Measurements from ENCODE around the gene MAD1L1. TPM values are rescaled to one million over a fixed set of nuclear protein-coding genes. Genes with fewer than 3 reads are reported as not detected.

The MAD1L1 gene
- total and polyA plus RNA-seq, 2 donors (not counting 1 experiment from before 2014, with no cell fraction given) = 9.8 to 29.4 TPM

DNA sequence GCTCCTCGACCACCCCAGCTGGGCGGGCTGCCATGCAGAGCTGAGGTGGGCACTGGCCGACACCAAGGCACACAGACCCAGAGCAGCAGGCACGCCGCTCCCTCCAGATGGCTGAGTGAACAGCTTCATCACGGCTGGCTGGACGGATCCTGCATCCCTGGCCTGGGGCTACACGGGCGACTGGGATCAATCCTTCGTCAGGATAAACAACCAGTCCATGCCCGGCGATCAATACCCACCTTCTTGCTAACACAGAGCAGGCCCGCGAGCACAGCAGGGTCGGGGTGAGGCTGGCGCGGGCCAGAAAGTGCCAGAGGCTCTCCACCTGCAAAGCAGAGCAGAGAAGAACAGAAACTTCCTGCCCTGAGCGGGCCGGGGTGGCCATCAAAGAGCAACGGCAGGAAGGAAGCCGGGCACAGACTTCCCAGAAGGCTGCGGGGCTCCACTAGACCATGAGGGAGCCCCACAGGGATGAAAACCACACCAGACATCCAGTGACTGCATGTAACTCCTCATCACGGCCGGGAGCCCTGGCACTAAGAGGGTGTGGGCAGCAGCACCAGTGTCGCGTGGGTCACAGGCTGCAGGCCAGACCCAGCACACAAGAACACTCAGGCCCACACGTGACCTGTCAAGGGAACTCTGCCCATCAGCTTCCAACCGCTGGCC lies 166.4 kb downstream of the MAD1L1 start:
- no peak overlapping the region for H3K9ac ChIP-seq (ENCODE audit: insufficient read depth, low read length)
- H3K36me3 ChIP-seq (ENCODE audit: control insufficient read depth, insufficient read depth, low read length) = no peaks in the 10 kb centered on the region
- no peak overlapping the region for H3K27ac ChIP-seq (ENCODE audit: insufficient read depth, low read length)
- DNase-seq (ENCODE audit: low read depth in 2 of 2) = no peak
- no peaks in the 10 kb centered on the region for H3K79me2 ChIP-seq (ENCODE audit: control insufficient read depth, insufficient read depth, low read length)
- no peak overlapping the region for H3K4me2 ChIP-seq (ENCODE audit: extremely low read depth, insufficient read depth, low read length)
- H2AFZ ChIP-seq (ENCODE audit: low read length) = no peak overlapping the region
- no peaks in the 10 kb centered on the region for H3K9me3 ChIP-seq (ENCODE audit: control insufficient read depth, insufficient read depth, low read depth, low read length)
- H3K4me1 ChIP-seq (ENCODE audit: control insufficient read depth, extremely low read depth, insufficient read depth, low read length) = no peaks in the 10 kb centered on the region
- TF ChIP-seq EZH2 (IDR thresholded peaks at IDR 0.05; ENCODE audit: low read length, missing control alignments) = no peak
- TF ChIP-seq, protein P1, sequence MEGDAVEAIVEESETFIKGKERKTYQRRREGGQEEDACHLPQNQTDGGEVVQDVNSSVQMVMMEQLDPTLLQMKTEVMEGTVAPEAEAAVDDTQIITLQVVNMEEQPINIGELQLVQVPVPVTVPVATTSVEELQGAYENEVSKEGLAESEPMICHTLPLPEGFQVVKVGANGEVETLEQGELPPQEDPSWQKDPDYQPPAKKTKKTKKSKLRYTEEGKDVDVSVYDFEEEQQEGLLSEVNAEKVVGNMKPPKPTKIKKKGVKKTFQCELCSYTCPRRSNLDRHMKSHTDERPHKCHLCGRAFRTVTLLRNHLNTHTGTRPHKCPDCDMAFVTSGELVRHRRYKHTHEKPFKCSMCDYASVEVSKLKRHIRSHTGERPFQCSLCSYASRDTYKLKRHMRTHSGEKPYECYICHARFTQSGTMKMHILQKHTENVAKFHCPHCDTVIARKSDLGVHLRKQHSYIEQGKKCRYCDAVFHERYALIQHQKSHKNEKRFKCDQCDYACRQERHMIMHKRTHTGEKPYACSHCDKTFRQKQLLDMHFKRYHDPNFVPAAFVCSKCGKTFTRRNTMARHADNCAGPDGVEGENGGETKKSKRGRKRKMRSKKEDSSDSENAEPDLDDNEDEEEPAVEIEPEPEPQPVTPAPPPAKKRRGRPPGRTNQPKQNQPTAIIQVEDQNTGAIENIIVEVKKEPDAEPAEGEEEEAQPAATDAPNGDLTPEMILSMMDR (conservative IDR thresholded peaks at IDR 0.05 in 1 of 2, IDR thresholded peaks at IDR 0.05 in 1 of 2; ENCODE audit: low read depth in 1 of 2, low read length in 2 of 2) = no peak
- H3K4me3 ChIP-seq (replicated peaks in 1 of 4; ENCODE audit: control extremely low read depth in 1 of 4, insufficient read depth in 1 of 4, low read depth in 3 of 4, low read length in 4 of 4) = no peak overlapping the region
- H4K20me1 ChIP-seq (ENCODE audit: control insufficient read depth, extremely low read depth, insufficient read depth, low read length) = no peaks in the 10 kb centered on the region
- no peaks in the 10 kb centered on the region for H3K27me3 ChIP-seq (ENCODE audit: control insufficient read depth, insufficient read depth, low read length)

DNA sequence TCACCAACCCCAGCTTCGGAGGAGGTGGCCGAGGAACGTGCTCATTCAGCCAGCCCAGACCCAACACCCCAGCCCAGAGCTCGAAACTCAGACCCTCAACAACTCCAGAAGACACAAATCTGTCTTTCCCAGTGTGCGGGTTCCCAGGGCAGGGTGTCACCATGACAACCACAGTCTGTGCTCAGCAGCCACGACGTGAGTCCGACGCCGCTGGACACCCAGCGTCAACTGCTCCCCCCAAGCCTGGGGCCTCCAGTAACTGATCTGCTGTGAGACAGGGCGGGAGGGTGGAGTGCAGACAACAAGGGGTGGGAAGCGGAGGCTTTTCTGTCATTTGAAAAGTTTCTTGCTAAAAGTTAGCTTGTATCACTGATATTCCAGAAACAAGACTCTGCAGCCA lies 167.2 kb downstream of the MAD1L1 start:
- Histone ChIP-seq H3K4me1 (ENCODE audit: control insufficient read depth, extremely low read depth, insufficient read depth, low read length) (no peaks in the 10 kb centered on the region), H3K4me3 (replicated peaks in 1 of 4; ENCODE audit: control extremely low read depth in 1 of 4, insufficient read depth in 1 of 4, low read depth in 3 of 4, low read length in 4 of 4) (no peak overlapping the region), H2AFZ (ENCODE audit: low read length) (no peak overlapping the region), H3K27ac (ENCODE audit: insufficient read depth, low read length) (no peak overlapping the region), H3K27me3 (ENCODE audit: control insufficient read depth, insufficient read depth, low read length) (no peaks in the 10 kb centered on the region), H3K9ac (ENCODE audit: insufficient read depth, low read length) (no peak overlapping the region), H3K36me3 (ENCODE audit: control insufficient read depth, insufficient read depth, low read length) (no peaks in the 10 kb centered on the region), H3K4me2 (ENCODE audit: extremely low read depth, insufficient read depth, low read length) (no peak overlapping the region), H4K20me1 (ENCODE audit: control insufficient read depth, extremely low read depth, insufficient read depth, low read length) (no peaks in the 10 kb centered on the region), H3K9me3 (ENCODE audit: control insufficient read depth, insufficient read depth, low read depth, low read length) (no peaks in the 10 kb centered on the region), H3K79me2 (ENCODE audit: control insufficient read depth, insufficient read depth, low read length) (no peaks in the 10 kb centered on the region)
- TF ChIP-seq EZH2 (IDR thresholded peaks at IDR 0.05; ENCODE audit: low read length, missing control alignments) = no peak
- TF ChIP-seq, protein P1 (conservative IDR thresholded peaks at IDR 0.05 in 1 of 2, IDR thresholded peaks at IDR 0.05 in 1 of 2; ENCODE audit: low read depth in 1 of 2, low read length in 2 of 2) = no peak
- DNase-seq (ENCODE audit: low read depth in 2 of 2) = no peak

DNA sequence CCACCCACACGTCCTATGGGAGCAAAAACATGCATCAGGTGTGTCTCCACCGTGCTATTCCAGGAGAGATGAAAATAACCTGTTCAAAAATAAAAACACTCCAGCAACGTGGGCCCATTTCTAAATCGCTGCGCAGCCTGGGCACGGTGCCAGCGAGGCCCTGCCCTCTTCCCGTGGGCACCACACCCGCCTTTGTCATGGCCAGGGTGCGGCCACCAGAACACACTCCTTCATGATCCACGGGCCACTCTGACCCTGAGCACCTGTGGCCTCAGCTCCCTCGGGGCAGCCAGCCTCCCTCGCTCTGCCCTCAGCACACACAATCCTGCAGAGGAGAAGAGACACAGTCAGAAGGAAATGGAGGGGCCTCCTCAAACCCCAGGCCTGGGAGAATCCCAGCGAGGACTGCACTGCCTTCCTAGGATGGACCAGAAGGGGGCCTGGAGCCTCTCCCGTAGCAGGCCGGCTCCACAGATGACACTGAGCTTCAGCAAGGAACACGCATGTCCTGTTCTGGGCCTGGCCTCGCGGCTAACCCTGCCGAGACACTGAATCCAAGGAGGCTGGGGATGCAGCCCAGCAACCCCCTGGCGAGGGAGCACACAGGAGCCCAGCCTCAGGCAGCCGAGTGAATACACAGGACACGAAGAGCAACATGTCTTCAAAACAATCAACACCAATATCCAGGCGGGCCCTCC lies 169.0 kb downstream of the MAD1L1 start:
- no peaks in the 10 kb centered on the region for H3K79me2 ChIP-seq (ENCODE audit: control insufficient read depth, insufficient read depth, low read length)
- no peaks in the 10 kb centered on the region for H3K27me3 ChIP-seq (ENCODE audit: control insufficient read depth, insufficient read depth, low read length)
- H3K36me3 ChIP-seq (ENCODE audit: control insufficient read depth, insufficient read depth, low read length) = no peaks in the 10 kb centered on the region
- H3K9me3 ChIP-seq (ENCODE audit: control insufficient read depth, insufficient read depth, low read depth, low read length) = peaks cover 3% of the 10 kb centered on the region
- H2AFZ ChIP-seq (ENCODE audit: low read length) = no peak overlapping the region
- H3K4me1 ChIP-seq (ENCODE audit: control insufficient read depth, extremely low read depth, insufficient read depth, low read length) = no peaks in the 10 kb centered on the region
- no peaks in the 10 kb centered on the region for H4K20me1 ChIP-seq (ENCODE audit: control insufficient read depth, extremely low read depth, insufficient read depth, low read length)
- no peak for TF ChIP-seq EZH2 (IDR thresholded peaks at IDR 0.05; ENCODE audit: low read length, missing control alignments)
- TF ChIP-seq, protein P1 (conservative IDR thresholded peaks at IDR 0.05 in 1 of 2, IDR thresholded peaks at IDR 0.05 in 1 of 2; ENCODE audit: low read depth in 1 of 2, low read length in 2 of 2) = peak; percentile 5 to 46
- peak in 1 of 2 donors; percentile 27 for DNase-seq (ENCODE audit: low read depth in 2 of 2)
- H3K4me2 ChIP-seq (ENCODE audit: extremely low read depth, insufficient read depth, low read length) = no peak overlapping the region
- H3K9ac ChIP-seq (ENCODE audit: insufficient read depth, low read length) = no peak overlapping the region
- H3K27ac ChIP-seq (ENCODE audit: insufficient read depth, low read length) = no peak overlapping the region
- H3K4me3 ChIP-seq (replicated peaks in 1 of 4; ENCODE audit: control extremely low read depth in 1 of 4, insufficient read depth in 1 of 4, low read depth in 3 of 4, low read length in 4 of 4) = no peak overlapping the region

Data from fibroblast of lung (primary cell).